ENCODE measurements around the gene ZNF20. TPM values are rescaled to one million over a fixed set of nuclear protein-coding genes. Genes with fewer than 3 reads are reported as not detected.

Gene ZNF20
- total RNA-seq, 6 donors from 2014 or later = 1.9 to 5.4 (median 4.1) TPM; not detected in 1

- ATAC-seq (ENCODE audit: low FRiP score in 2 of 2) (peak; percentile 94 to 96), DNase-seq (peak; percentile 82 to 93)
- Histone ChIP-seq H3K27me3 (no peaks in the 10 kb centered on the region), H3K9me3 (peaks cover 0 to 8% (median 5%) of the 10 kb centered on the region in 4 donors), H3K36me3 (peaks cover 3 to 31% (median 11%) of the 10 kb centered on the region in 4 donors), H3K4me3 (peak overlapping the region in 3 of 4 donors; percentile 83 to 95 (median 85)), H3K27ac (peak overlapping the region; percentile 85 to 92 (median 90)), H3K4me1 (peaks cover 16 to 28% (median 24%) of the 10 kb centered on the region in 4 donors)
- 4 to 11% methylated on average over 14 to 17 of the region's 17 CpGs for WGBS, 2 donors
- no peak for TF ChIP-seq EP300 (IDR thresholded peaks at IDR 0.05)
- TF ChIP-seq, protein P1, sequence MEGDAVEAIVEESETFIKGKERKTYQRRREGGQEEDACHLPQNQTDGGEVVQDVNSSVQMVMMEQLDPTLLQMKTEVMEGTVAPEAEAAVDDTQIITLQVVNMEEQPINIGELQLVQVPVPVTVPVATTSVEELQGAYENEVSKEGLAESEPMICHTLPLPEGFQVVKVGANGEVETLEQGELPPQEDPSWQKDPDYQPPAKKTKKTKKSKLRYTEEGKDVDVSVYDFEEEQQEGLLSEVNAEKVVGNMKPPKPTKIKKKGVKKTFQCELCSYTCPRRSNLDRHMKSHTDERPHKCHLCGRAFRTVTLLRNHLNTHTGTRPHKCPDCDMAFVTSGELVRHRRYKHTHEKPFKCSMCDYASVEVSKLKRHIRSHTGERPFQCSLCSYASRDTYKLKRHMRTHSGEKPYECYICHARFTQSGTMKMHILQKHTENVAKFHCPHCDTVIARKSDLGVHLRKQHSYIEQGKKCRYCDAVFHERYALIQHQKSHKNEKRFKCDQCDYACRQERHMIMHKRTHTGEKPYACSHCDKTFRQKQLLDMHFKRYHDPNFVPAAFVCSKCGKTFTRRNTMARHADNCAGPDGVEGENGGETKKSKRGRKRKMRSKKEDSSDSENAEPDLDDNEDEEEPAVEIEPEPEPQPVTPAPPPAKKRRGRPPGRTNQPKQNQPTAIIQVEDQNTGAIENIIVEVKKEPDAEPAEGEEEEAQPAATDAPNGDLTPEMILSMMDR (IDR thresholded peaks at IDR 0.05) = peak; percentile 86 to 96 (median 93)
- TF ChIP-seq POLR2A (IDR thresholded peaks at IDR 0.05) = no peak
- TF ChIP-seq POLR2AphosphoS5 (IDR thresholded peaks at IDR 0.05) = peak in 1 of 2 donors; percentile 18
These were observed 625 bp upstream of the ZNF20 start for GRCh38 chr19:12140545-12141404.

DNA sequence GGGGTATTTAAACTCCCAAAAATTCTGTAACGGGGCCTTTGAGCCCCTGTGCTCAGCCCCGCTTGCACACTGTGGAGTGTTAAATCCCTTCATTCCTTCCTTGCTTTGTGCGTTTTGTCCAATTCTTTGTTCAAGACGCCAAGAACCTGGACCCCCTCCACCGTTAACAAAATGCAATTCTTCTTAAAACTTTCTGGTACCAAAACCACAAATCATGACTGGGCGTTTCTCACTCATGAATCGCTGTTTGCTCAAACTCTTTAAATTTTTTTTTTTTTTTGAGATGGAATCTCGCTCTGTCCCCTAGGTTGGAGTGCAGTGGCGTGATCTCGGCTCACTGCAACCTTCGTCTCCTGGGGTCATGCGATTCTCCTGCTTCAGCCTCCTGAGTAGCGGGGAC, 881 bp downstream of the ZNF20 start:
- TF ChIP-seq EP300 (IDR thresholded peaks at IDR 0.05) (no peak), POLR2AphosphoS5 (IDR thresholded peaks at IDR 0.05) (no peak), POLR2A (IDR thresholded peaks at IDR 0.05) (no peak)
- TF ChIP-seq, protein P1 (IDR thresholded peaks at IDR 0.05) = no peak
- no peak for DNase-seq
- H3K27me3 ChIP-seq = no peaks in the 10 kb centered on the region
- H3K4me3 ChIP-seq = peak overlapping the region; percentile 82 to 95 (median 84)
- 26 to 28% methylated on average over 13 of the region's 13 CpGs for WGBS, 2 donors
- peaks cover 12 to 34% (median 15%) of the 10 kb centered on the region in 4 donors for H3K36me3 ChIP-seq
- H3K27ac ChIP-seq = peak overlapping the region; percentile 85 to 92 (median 90)
- ATAC-seq (ENCODE audit: low FRiP score in 2 of 2) = no peak
- peaks cover 0 to 1% (median under 1%) of the 10 kb centered on the region in 4 donors for H3K9me3 ChIP-seq
- peaks cover 16 to 28% (median 24%) of the 10 kb centered on the region in 4 donors for H3K4me1 ChIP-seq

- Histone ChIP-seq H3K27ac (no peak overlapping the region), H3K36me3 (peaks cover 30 to 48% (median 32%) of the 10 kb centered on the region in 4 donors), H3K27me3 (no peaks in the 10 kb centered on the region), H3K4me1 (peaks cover 16 to 28% (median 24%) of the 10 kb centered on the region in 4 donors), H3K4me3 (no peak overlapping the region), H3K9me3 (peaks cover 14 to 20% (median 19%) of the 10 kb centered on the region in 4 donors)
- TF ChIP-seq, protein P1 (IDR thresholded peaks at IDR 0.05) = peak in 4 of 6 experiments; percentile 12 to 48 (median 27)
- TF ChIP-seq EP300 (IDR thresholded peaks at IDR 0.05) = no peak
- WGBS, 2 donors = 81% methylated on average over 7 of the region's 7 CpGs
- no peak for DNase-seq
- no peak for ATAC-seq (ENCODE audit: low FRiP score in 2 of 2)
These were observed 2.8 kb downstream of the ZNF20 start for GRCh38 chr19:12137221-12137940.

DNA sequence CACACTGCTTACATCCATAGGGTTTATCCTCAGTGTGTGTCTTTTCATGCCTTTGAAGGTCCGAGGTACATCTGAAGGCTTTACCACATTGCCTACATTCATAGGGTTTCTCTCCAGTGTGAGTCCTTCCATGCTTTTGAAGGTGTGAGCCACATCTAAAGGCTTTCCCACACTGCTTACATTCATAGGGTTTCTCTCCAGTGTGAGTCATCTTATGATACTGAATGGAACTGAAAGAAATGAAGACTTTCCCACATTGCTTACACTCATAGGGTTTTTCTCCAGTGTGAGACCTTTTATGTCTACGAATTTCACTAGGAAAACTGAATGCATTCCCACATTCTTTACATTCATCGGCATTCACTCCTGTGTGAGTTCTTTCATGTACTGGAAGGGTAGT, 7.1 kb downstream of the ZNF20 start:
- H3K27me3 ChIP-seq = no peaks in the 10 kb centered on the region
- H3K27ac ChIP-seq = no peak overlapping the region
- H3K4me3 ChIP-seq = no peak overlapping the region
- TF ChIP-seq, protein P1 (IDR thresholded peaks at IDR 0.05) = no peak
- TF ChIP-seq EP300 (IDR thresholded peaks at IDR 0.05) (no peak), POLR2AphosphoS5 (IDR thresholded peaks at IDR 0.05) (no peak), POLR2A (IDR thresholded peaks at IDR 0.05) (no peak)
- H3K4me1 ChIP-seq = no peaks in the 10 kb centered on the region
- ATAC-seq (ENCODE audit: low FRiP score in 2 of 2) (no peak), DNase-seq (no peak)
- H3K9me3 ChIP-seq = peaks cover 18 to 33% (median 25%) of the 10 kb centered on the region in 4 donors
- peaks cover 30 to 47% (median 35%) of the 10 kb centered on the region in 4 donors for H3K36me3 ChIP-seq
- WGBS, 2 donors = 97% methylated on average over 3 of the region's 3 CpGs
